Neural progenitor cell (in vitro differentiated cells): ENCODE measurements around the gene ZNF514. TPM values are rescaled to one million over a fixed set of nuclear protein-coding genes. Genes with fewer than 3 reads are reported as not detected.

Source experiments
- DNase-seq: peaks from one replicate; pipeline ENCODE4 v3.0.0-alpha.2; 2016; ENCODE audit warnings: low spot score
- H2AFZ ChIP-seq: fragments of 200-600 bp; sonication (generic); replicated peaks from 2 replicates; pipeline ENCODE4 v1.6.1; 2016; ENCODE audit warnings: antibody characterized with exemption
- H3F3A ChIP-seq: fragments of 200-600 bp; sonication (generic); 2 replicates; pipeline ENCODE4 v1.6.1; 2016; ENCODE audit warnings: antibody characterized with exemption, low read depth
- H3K27ac ChIP-seq: fragments of 200-600 bp; sonication (generic); 2 replicates; pipeline ENCODE4 v1.5.1; 2016; ENCODE audit warnings: mild to moderate bottlenecking
- H3K27me3 ChIP-seq: fragments of 200-600 bp; sonication (generic); 2 replicates; pipeline ENCODE4 v1.6.1; 2016; ENCODE audit warnings: mild to moderate bottlenecking, moderate library complexity
- H3K36me3 ChIP-seq: fragments of 200-600 bp; sonication (generic); 2 replicates; pipeline ENCODE4 v1.5.1; 2016
- H3K4me1 ChIP-seq: fragments of 200-600 bp; sonication (generic); 2 replicates; pipeline ENCODE4 v1.6.1; 2016; ENCODE audit warnings: mixed run types
- H3K4me2 ChIP-seq: fragments of 200-600 bp; sonication (generic); 2 replicates; pipeline ENCODE4 v1.6.1; 2016
- H3K4me3 ChIP-seq: fragments of 200-600 bp; sonication (generic); 2 replicates; pipeline ENCODE4 v1.5.1; 2016
- H3K79me2 ChIP-seq: fragments of 200-600 bp; sonication (generic); 2 replicates; pipeline ENCODE4 v1.6.1; 2016; ENCODE audit warnings: low read depth
- H3K9ac ChIP-seq: fragments of 200-600 bp; sonication (generic); 2 replicates; pipeline ENCODE4 v1.6.1; 2016
- H3K9me3 ChIP-seq: fragments of 200-600 bp; sonication (generic); 2 replicates; pipeline ENCODE4 v1.5.1; 2016; ENCODE audit warnings: low read depth
- H4K20me1 ChIP-seq: fragments of 200-600 bp; sonication (generic); 2 replicates; pipeline ENCODE4 v1.6.1; 2016; ENCODE audit warnings: low read depth
- H3K27ac Mint-ChIP-seq: 3 replicates; pipeline ENCODE4 v1.8.0; 2021; ENCODE audit warnings: mixed read lengths
- H3K27me3 Mint-ChIP-seq: 2 replicates; pipeline ENCODE4 v1.8.0; 2022; ENCODE audit warnings: low read depth, mild to moderate bottlenecking, inconsistent platforms, moderate library complexity, mixed read lengths; ENCODE audit not compliant: insufficient read depth
- H3K36me3 Mint-ChIP-seq: 3 replicates; pipeline ENCODE4 v1.8.0; 2021; ENCODE audit warnings: mixed read lengths
- H3K4me1 Mint-ChIP-seq: 3 replicates; pipeline ENCODE4 v1.8.0; 2021; ENCODE audit warnings: mixed read lengths
- H3K4me3 Mint-ChIP-seq: 3 replicates; pipeline ENCODE4 v1.8.0; 2021; ENCODE audit warnings: mild to moderate bottlenecking, moderate library complexity, mixed read lengths
- H3K9me3 Mint-ChIP-seq: 3 replicates; pipeline ENCODE4 v1.8.0; 2020; ENCODE audit warnings: mixed read lengths
- CTCF ChIP-seq: fragments of 200-600 bp; sonication (generic); IDR thresholded peaks from 2 replicates; pipeline ENCODE4 v1.5.1; 2017; ENCODE audit warnings: antibody characterized with exemption, mild to moderate bottlenecking
- EZH2 ChIP-seq: fragments of 200-600 bp; sonication (generic); IDR thresholded peaks from 2 replicates; pipeline ENCODE4 v1.6.1; 2017; ENCODE audit warnings: antibody characterized with exemption, mild to moderate bottlenecking, moderate library complexity
- EZH2phosphoT487 ChIP-seq: fragments of 200-600 bp; sonication (generic); IDR thresholded peaks from 2 replicates; pipeline ENCODE4 v1.6.1; 2017; ENCODE audit warnings: antibody characterized with exemption
- total RNA-seq: library from RNA; depleted of rRNA; stranded (reverse); fragments of >200 nt; gene quantifications from 2 replicates; pipeline ENCODE4 v1.2.3, GENCODE V29; 2015; ENCODE audit warnings: low replicate concordance

ZNF514 gene
- total RNA-seq, 1 donor from 2014 or later = 24.0 TPM

- no peaks in the 10 kb centered on the region for H3K9me3 ChIP-seq
- no peaks in the 10 kb centered on the region for H3K27me3 Mint-ChIP-seq
- no peak overlapping the region for H3K4me3 Mint-ChIP-seq
- no peak overlapping the region for H2AFZ ChIP-seq
- H3K27ac ChIP-seq = no peak overlapping the region
- H3K79me2 ChIP-seq = no peaks in the 10 kb centered on the region
- no peak overlapping the region for H3K9ac ChIP-seq
- H3K4me1 Mint-ChIP-seq = no peaks in the 10 kb centered on the region
- no peaks in the 10 kb centered on the region for H3K36me3 ChIP-seq
- H3K9me3 Mint-ChIP-seq = peaks cover 6% of the 10 kb centered on the region
- peaks cover 50% of the 10 kb centered on the region for H3K36me3 Mint-ChIP-seq
- no peak for DNase-seq
- no peaks in the 10 kb centered on the region for H3K27me3 ChIP-seq
- H3K4me3 ChIP-seq = no peak overlapping the region
- H3K27ac Mint-ChIP-seq = no peak overlapping the region
- H3K4me1 ChIP-seq = no peaks in the 10 kb centered on the region
- H3F3A ChIP-seq = no peaks in the 10 kb centered on the region
- no peaks in the 10 kb centered on the region for H4K20me1 ChIP-seq
- H3K4me2 ChIP-seq = no peak overlapping the region
- no peak for TF ChIP-seq EZH2
- no peak for TF ChIP-seq EZH2phosphoT487
- no peak for TF ChIP-seq CTCF
These were observed 19.8 kb upstream of the ZNF514 start for GRCh38 chr2:95179451-95179850.

- H3K27ac Mint-ChIP-seq = no peak overlapping the region
- Histone ChIP-seq H3K79me2 (no peaks in the 10 kb centered on the region), H3K4me2 (no peak overlapping the region), H3K9me3 (no peaks in the 10 kb centered on the region), H3K27me3 (no peaks in the 10 kb centered on the region), H3F3A (no peaks in the 10 kb centered on the region), H2AFZ (no peak overlapping the region), H3K36me3 (no peaks in the 10 kb centered on the region), H3K4me1 (no peaks in the 10 kb centered on the region), H3K9ac (no peak overlapping the region), H3K27ac (no peak overlapping the region), H4K20me1 (no peaks in the 10 kb centered on the region), H3K4me3 (no peak overlapping the region)
- H3K4me1 Mint-ChIP-seq = no peaks in the 10 kb centered on the region
- TF ChIP-seq EZH2phosphoT487 = no peak
- no peak for TF ChIP-seq EZH2
- TF ChIP-seq CTCF = no peak
- no peaks in the 10 kb centered on the region for H3K9me3 Mint-ChIP-seq
- H3K36me3 Mint-ChIP-seq = peaks cover 15% of the 10 kb centered on the region
- H3K4me3 Mint-ChIP-seq = no peak overlapping the region
- H3K27me3 Mint-ChIP-seq = no peaks in the 10 kb centered on the region
- no peak for DNase-seq
These were observed 14.4 kb upstream of the ZNF514 start for GRCh38 chr2:95174031-95174542.

GRCh38 chr2:95171902-95172301, 12.3 kb upstream of the ZNF514 start:
- TF ChIP-seq EZH2 = no peak
- no peak for TF ChIP-seq CTCF
- no peak for TF ChIP-seq EZH2phosphoT487
- DNase-seq = no peak
- H4K20me1 ChIP-seq = no peaks in the 10 kb centered on the region
- H3K27me3 Mint-ChIP-seq = peaks cover 4% of the 10 kb centered on the region
- no peaks in the 10 kb centered on the region for H3K4me1 Mint-ChIP-seq
- H3K36me3 ChIP-seq = no peaks in the 10 kb centered on the region
- H3K27ac Mint-ChIP-seq = no peak overlapping the region
- no peak overlapping the region for H3K4me3 ChIP-seq
- H2AFZ ChIP-seq = no peak overlapping the region
- H3K4me1 ChIP-seq = no peaks in the 10 kb centered on the region
- H3K36me3 Mint-ChIP-seq = peaks cover 7% of the 10 kb centered on the region
- H3K4me2 ChIP-seq = no peak overlapping the region
- H3K9me3 Mint-ChIP-seq = no peaks in the 10 kb centered on the region
- no peaks in the 10 kb centered on the region for H3F3A ChIP-seq
- H3K27me3 ChIP-seq = no peaks in the 10 kb centered on the region
- H3K4me3 Mint-ChIP-seq = no peak overlapping the region
- no peak overlapping the region for H3K27ac ChIP-seq
- no peak overlapping the region for H3K9ac ChIP-seq
- H3K9me3 ChIP-seq = no peaks in the 10 kb centered on the region
- peaks cover 2% of the 10 kb centered on the region for H3K79me2 ChIP-seq
